GM19467 (cell line): ENCODE measurements around the gene RHBG.
"Not testable (repeated sequence)": the region's sequence is repeated elsewhere in the genome, so short reads cannot be mapped to it uniquely, and the experiment has no call there.

ENCODE experiments used
- ATAC-seq: cut with Tn5 transposase; IDR thresholded peaks from one replicate; pipeline ENCODE4 v1.9.1; 2021; ENCODE audit warnings: mild to moderate bottlenecking, moderate library complexity; ENCODE audit not compliant: unreplicated experiment

The RHBG gene, protein sequence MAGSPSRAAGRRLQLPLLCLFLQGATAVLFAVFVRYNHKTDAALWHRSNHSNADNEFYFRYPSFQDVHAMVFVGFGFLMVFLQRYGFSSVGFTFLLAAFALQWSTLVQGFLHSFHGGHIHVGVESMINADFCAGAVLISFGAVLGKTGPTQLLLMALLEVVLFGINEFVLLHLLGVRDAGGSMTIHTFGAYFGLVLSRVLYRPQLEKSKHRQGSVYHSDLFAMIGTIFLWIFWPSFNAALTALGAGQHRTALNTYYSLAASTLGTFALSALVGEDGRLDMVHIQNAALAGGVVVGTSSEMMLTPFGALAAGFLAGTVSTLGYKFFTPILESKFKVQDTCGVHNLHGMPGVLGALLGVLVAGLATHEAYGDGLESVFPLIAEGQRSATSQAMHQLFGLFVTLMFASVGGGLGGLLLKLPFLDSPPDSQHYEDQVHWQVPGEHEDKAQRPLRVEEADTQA

DNA sequence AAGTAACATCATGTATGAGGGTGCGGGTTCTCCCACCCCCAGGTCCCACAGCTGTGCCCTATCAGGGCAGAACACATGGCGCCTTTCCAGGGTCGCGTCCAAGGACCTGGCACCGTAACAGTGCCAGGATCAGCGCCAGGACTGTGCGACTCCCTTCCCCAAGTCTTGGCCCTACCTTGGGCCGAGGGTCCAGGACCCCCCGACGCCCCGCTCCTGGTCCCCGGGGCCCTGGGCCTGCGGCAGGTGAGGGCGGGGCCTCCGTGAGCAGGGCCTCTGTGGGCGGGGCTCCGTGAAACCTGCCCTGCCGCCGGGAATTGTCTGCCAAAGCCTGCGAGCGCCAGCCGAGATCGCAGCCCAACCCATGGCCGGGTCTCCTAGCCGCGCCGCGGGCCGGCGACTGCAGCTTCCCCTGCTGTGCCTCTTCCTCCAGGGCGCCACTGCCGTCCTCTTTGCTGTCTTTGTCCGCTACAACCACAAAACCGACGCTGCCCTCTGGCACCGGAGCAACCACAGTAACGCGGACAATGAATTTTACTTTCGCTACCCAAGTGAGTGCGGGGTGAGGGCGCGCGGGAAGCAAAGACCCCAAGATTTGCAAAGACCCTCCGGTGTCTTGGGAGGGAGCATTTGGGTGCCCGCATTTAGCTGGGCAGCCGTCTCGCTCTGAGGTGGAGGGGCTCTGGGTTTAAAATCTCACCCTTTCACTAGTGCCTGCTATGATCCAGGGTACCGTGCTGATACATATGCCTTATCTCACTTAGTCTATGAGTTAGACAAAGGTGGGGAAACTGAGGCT lies at the start of gene RHBG:
Gene RHBG, plus strand, starts transcription at position 323 of the 796 bp plus-strand sequence. Its CDS starts 39 bp downstream, at position 362.
- no peak for ATAC-seq

DNA sequence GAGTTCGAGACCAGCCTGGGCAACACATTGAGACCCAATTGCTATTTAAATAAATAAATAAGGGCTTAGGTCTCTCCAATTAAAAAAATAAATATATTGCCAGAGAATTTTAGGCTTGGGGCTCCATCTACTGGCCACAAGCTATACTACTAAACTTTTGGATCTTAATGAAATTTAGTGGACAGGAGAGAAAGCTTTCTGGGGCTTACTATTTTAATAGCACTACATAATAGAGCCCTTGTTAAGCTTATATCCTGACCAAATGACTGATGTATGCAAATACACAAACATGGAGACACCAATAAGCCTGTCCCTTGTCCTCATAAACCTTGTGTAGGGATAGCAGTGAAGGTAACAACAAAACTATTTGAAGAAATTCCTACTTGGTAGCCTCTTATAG lies 49.3 kb upstream of the RHBG start:
- ATAC-seq = no peak

GRCh38 chr1:156320560-156320959 lies 48.5 kb upstream of the RHBG start:
- no peak for ATAC-seq

GRCh38 chr1:156323179-156323578 lies 45.8 kb upstream of the RHBG start:
- ATAC-seq = not testable (repeated sequence)

GRCh38 chr1:156336242-156336641 lies 32.8 kb upstream of the RHBG start:
- ATAC-seq = no peak

GRCh38 chr1:156337052-156337887 lies 31.7 kb upstream of the RHBG start:
- no peak for ATAC-seq

- ATAC-seq = peak; percentile 3
These were observed 31.2 kb upstream of the RHBG start for GRCh38 chr1:156337888-156338179.

DNA sequence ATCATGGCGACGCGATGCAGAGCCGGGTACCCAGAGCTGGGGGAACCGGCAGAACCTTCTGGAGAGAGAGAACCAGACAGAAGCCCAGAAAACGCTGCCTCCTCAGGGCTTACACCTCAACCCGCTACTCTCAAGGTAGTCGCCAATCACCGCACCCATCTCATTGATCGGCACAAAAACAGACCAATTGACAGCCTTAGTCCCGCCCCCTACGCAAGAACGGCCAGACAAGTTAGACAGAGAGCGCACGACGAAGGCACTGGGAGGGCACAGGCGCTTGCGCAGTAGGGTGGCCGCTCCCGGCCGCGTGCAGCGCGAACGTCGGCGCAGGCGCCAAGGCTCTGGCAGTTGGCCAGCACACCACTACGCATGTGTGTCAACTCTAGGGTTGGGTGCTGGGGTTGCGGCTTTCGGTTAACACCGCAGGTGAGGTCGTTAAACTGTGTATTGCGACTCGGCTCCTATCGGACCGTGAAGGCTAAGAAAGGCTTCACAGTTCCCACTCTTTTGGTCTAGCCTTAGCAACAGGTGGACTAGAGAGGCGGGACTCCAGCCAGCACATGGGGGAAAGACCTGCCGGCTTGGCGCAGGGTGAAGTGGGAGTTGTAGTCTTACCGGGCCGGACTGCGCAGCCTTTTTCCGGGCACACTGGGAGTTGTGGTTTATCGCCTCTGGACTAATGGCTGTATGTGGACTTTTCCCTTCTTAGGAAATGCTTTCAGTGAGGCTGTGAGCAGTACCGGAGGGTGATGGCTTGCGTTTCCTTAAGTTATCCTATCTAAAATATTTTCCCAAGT lies 30.6 kb upstream of the RHBG start, which contains the start of the genes CCT3 and TSACC:
Gene CCT3, minus strand, starts transcription at position 113 of the 797 bp plus-strand sequence. Its CDS starts 108 bp downstream, at position 5.
Gene TSACC, plus strand, starts transcription at position 347 of the 797 bp plus-strand sequence. CDS start 1,232 bp downstream, outside the sequence.
- peak; percentile 76 for ATAC-seq

- no peak for ATAC-seq
These were observed 26.6 kb upstream of the RHBG start for GRCh38 chr1:156342166-156342955.

DNA sequence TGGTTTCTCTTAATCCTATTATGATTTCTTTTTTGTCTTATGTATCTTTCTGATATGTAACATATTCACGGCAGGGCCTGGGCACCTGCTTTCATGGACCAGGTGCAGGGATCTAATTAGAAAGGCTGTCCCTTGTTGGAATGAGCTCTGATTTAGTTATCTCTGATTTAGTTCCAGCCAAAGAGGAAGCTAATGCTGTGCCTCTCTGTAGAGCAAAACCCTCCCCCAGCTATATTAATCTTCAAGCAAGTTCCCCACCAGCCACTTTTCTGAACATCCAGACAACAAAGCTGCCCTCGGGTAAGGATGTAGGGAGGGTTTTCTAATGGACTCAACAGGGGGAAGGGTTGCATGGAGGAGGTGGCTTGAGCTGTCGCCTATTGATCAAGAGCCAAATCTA lies 24.6 kb upstream of the RHBG start:
- no peak for ATAC-seq

DNA sequence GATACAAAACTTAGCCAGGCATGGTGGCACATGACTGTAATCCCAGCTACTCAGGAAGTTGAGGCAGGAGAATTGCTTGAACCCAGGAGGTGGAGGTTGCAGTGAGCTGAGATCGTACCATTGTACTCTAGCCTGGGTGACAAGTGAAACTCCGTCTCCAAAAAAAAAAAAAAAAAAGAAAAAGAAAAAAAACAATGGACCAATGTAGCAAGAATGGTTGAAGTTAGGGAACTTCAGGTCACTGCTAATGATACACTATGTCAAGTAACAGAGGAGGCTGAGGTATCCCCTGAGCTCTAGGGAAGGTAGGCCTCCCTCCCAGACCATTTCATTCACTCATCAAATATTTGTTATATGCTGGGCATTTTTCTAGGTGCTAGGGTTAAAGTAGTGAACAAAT lies 23.0 kb upstream of the RHBG start:
- not testable (repeated sequence) for ATAC-seq

DNA sequence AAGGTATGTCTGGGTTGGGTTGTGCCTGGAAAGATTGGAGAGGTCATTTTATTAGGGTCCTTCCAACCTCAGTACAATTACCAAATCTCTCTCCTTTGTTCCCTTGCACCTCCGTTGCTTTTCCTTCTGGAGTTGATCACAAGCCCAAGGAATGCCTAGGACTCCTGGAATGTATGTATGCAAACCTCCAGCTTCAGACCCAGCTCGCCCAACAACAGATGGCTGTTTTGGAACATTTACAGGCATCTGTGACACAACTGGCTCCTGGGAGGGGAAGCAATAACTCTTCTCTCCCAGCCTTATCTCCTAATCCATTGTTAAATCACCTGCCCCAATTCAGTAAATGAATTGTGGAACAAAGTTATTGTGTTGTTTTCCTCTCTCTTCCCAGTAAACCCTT lies 22.4 kb upstream of the RHBG start:
- ATAC-seq = no peak

GRCh38 chr1:156347331-156347730 lies 21.7 kb upstream of the RHBG start:
- ATAC-seq = no peak

- not testable (repeated sequence) for ATAC-seq
These were observed 16.5 kb upstream of the RHBG start for GRCh38 chr1:156352481-156352880.

DNA sequence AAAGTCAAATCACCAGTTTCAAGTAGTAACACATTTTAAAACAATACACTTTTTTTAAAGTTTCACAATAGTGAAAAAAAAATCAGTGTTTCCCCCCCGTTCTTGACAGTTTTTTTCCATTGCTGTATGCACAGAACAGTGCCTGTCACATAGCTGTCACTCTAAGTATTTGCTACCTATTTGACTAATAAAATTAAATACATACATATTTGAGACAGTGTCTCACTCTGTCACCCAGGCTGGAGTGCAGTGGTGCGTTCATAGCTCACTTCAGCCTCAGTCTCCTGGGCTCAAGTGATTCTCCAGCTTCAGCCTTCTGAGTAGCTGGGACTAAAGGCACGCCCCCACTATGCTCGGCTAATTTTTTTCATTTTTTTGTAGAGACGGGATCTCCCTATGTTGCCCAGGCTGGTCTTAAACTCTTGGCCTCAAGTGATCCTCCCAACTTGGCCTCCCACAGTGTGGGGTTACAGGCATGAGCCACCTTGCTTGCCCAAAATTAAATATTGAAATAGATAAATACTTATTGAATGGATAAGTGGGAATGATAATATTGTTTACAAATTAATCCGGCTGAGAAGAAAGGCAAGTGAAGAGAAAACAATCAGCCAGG lies 12.6 kb upstream of the RHBG start:
- ATAC-seq = no peak

DNA sequence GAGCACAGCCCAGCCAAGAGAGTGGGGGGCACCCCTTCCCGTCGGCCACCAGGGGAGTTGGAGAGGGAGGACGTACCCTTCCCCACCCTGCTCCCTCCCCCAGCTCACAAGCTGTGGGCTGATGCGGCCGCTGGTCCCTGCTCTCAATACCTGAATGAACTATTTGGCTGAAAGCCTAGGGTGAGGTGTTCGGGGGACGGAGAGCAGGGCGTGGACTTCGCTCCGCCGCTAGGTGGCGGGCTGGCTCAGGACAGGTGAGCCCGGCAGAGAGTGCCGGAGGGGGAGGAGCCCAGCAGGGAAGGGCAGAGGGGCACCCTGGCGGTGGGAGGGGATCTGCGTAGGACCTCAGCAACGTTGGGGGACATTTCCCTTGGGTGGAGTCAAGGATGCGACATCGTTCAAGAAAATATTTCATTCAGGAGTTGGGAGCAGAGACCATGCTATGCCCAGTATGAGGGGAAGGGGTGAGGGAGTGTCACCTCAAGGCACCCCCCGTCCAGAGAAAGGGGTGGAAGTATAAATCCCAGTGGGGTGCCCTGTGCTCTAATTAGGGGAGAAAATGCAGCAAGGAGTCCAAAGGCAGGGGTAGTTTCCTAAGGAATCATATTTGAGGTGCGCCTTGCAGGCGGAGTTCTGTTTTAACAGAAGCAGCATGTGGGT lies 12.0 kb upstream of the RHBG start:
- ATAC-seq = no peak

- no peak for ATAC-seq
These were observed 11.0 kb upstream of the RHBG start for GRCh38 chr1:156357977-156358376.

DNA sequence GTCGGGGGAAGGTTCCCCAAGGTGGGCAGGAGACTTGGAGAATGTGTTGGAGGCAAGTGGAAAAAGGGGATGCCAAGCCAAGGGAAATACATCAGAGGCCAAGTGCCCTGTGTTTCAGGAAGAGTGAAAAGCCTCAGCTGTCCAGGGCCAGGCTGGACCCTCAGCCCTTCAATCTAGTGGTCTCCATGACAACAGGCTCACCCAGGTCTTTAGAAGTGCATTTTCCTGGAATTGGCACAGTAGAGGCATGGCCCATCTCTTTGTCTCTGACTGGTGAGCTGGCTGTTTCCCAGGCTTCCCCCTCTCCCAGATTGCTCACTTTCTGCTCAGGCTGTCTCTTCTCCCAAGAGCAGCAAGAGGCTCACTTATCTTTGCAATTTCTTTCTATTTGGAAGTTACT lies 10.4 kb upstream of the RHBG start:
- ATAC-seq = no peak
